ENCODE measurements around the gene PIGK.

- TF ChIP-seq TAF1 (IDR thresholded peaks at IDR 0.05; ENCODE audit: low read depth, low read length) (no peak), POLR2AphosphoS5 (IDR thresholded peaks at IDR 0.05; ENCODE audit: low read depth, low read length) (no peak), POLR2A (IDR thresholded peaks at IDR 0.05; ENCODE audit: low read depth, low read length) (no peak), PAX5 (IDR thresholded peaks at IDR 0.05; ENCODE audit: insufficient read depth, low read length, severe bottlenecking) (no peak)
Measured at GRCh38 chr1:77239311-77239710, 20.1 kb upstream of the PIGK start.

Measured in GM12891 (cell line).